GM18951 (cell line): ENCODE results near the gene ADPRS.

ENCODE experiments used
- POLR2A ChIP-seq: IDR thresholded peaks from 4 replicates; pipeline ENCODE4 v1.6.1; 2011; ENCODE audit warnings: mild to moderate bottlenecking; ENCODE audit not compliant: insufficient read length, insufficient read depth; ENCODE audit errors: extremely low read depth
- in situ Hi-C: fragments of 300-500 bp; cut with MboI; formaldehyde crosslinking; loops from one replicate; pipeline ENCODE4 v1.12.0; 2022; ENCODE audit warnings: low sequenced_read_pairs, mixed read lengths, inconsistent platforms; ENCODE audit not compliant: unreplicated experiment

The ADPRS gene

GRCh38 chr1:36137226-36137625 lies 48.5 kb downstream of the ADPRS start:
- TF ChIP-seq POLR2A: no peak
- in situ Hi-C loops: no loop called here

GRCh38 chr1:36137776-36138175 lies 49.1 kb downstream of the ADPRS start:
- in situ Hi-C loops: no loop called here
- no peak for TF ChIP-seq POLR2A

GRCh38 chr1:36139521-36139920 lies 50.8 kb downstream of the ADPRS start:
- in situ Hi-C loops: no loop called here
- TF ChIP-seq POLR2A: no peak

GRCh38 chr1:36142121-36142520 lies 53.4 kb downstream of the ADPRS start:
- no peak for TF ChIP-seq POLR2A
- in situ Hi-C loops: no loop called here

- no peak for TF ChIP-seq POLR2A
- in situ Hi-C loops: no loop called here
Measured at GRCh38 chr1:36143424-36143823, 54.7 kb downstream of the ADPRS start.
